ENCODE data around the gene ACOX3. TPM values are rescaled to one million over a fixed set of nuclear protein-coding genes. Genes with fewer than 3 reads are reported as not detected.

The ACOX3 gene
- polyA plus RNA-seq, 1 of the 3 experiments (the other 2 are of a cell fraction) = 8.4 TPM

DNA sequence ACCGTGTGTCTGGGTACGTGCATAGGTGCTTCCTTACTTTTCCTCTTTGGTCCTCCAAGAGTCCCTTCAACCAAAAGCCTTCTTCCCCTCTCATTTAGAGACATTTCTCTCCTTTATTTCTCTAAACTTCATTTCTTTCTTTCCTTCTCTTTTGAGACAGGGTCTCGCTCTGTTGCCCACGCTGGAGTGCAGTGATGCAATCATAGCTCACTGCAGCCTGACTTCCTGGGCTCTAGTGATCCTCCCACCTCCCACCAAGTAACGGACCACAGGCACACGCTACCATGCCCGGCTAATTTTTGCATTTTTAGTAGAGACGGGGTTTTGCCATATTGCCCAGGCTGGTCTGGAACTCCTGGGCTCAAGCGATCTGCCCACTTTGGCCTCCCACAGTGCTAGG is 42.2 kb downstream of the ACOX3 start:
- Histone ChIP-seq H3K79me2 (ENCODE audit: insufficient read depth) (no peaks in the 10 kb centered on the region), H3K9ac (no peak overlapping the region), H3K9me2 (no peaks in the 10 kb centered on the region), H3K27ac (ENCODE audit: low read depth in 2 of 2, low read length in 1 of 2) (no peak overlapping the region), H3K4me3 (ENCODE audit: low read depth in 2 of 2, low read length in 1 of 2) (no peak overlapping the region), H2AFZ (ENCODE audit: low read depth) (no peak overlapping the region), H3K9me3 (no peaks in the 10 kb centered on the region), H4K20me1 (ENCODE audit: insufficient read depth) (no peaks in the 10 kb centered on the region), H3F3A (replicated peaks; ENCODE audit: insufficient read depth) (peaks cover 8% of the 10 kb centered on the region), H3K4me1 (ENCODE audit: control insufficient read depth in 1 of 2, insufficient read depth in 2 of 2, low read depth in 1 of 2, low read length in 1 of 2) (peaks cover 6 to 17% of the 10 kb centered on the region in 2 experiments), H3K36me3 (replicated peaks in 1 of 2; ENCODE audit: control insufficient read depth in 1 of 2, insufficient read depth in 2 of 2, low read length in 1 of 2) (peaks cover 0 to 8% of the 10 kb centered on the region in 2 experiments), H3K27me3 (ENCODE audit: insufficient read depth) (no peaks in the 10 kb centered on the region), H3K4me2 (no peak overlapping the region)
- TF ChIP-seq CHD2 (IDR thresholded peaks at IDR 0.05; ENCODE audit: low read length, partially characterized antibody) (no peak), EZH2phosphoT487 (IDR thresholded peaks at IDR 0.05; ENCODE audit: borderline replicate concordance, low read depth) (no peak), REST (IDR thresholded peaks at IDR 0.05; ENCODE audit: low read depth, low read length) (no peak), PBX3 (IDR thresholded peaks at IDR 0.05) (no peak), MXI1 (IDR thresholded peaks at IDR 0.05; ENCODE audit: low read depth, low read length) (no peak), TEAD4 (IDR thresholded peaks at IDR 0.05; ENCODE audit: borderline replicate concordance, insufficient read depth) (no peak), RCOR1 (IDR thresholded peaks at IDR 0.05; ENCODE audit: low read length) (no peak), FOXJ3 (CRISPR knock-in tag; IDR thresholded peaks at IDR 0.05) (no peak), RAD21 (IDR thresholded peaks at IDR 0.05; ENCODE audit: low read length) (no peak), YY1 (IDR thresholded peaks at IDR 0.05; ENCODE audit: low read depth) (no peak), SMC3 (IDR thresholded peaks at IDR 0.05; ENCODE audit: low read depth, low read length) (no peak)
- TF ChIP-seq, protein P1, sequence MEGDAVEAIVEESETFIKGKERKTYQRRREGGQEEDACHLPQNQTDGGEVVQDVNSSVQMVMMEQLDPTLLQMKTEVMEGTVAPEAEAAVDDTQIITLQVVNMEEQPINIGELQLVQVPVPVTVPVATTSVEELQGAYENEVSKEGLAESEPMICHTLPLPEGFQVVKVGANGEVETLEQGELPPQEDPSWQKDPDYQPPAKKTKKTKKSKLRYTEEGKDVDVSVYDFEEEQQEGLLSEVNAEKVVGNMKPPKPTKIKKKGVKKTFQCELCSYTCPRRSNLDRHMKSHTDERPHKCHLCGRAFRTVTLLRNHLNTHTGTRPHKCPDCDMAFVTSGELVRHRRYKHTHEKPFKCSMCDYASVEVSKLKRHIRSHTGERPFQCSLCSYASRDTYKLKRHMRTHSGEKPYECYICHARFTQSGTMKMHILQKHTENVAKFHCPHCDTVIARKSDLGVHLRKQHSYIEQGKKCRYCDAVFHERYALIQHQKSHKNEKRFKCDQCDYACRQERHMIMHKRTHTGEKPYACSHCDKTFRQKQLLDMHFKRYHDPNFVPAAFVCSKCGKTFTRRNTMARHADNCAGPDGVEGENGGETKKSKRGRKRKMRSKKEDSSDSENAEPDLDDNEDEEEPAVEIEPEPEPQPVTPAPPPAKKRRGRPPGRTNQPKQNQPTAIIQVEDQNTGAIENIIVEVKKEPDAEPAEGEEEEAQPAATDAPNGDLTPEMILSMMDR (IDR thresholded peaks at IDR 0.05) = no peak
- TF ChIP-seq, protein P2, sequence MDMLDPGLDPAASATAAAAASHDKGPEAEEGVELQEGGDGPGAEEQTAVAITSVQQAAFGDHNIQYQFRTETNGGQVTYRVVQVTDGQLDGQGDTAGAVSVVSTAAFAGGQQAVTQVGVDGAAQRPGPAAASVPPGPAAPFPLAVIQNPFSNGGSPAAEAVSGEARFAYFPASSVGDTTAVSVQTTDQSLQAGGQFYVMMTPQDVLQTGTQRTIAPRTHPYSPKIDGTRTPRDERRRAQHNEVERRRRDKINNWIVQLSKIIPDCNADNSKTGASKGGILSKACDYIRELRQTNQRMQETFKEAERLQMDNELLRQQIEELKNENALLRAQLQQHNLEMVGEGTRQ (IDR thresholded peaks at IDR 0.05; ENCODE audit: borderline replicate concordance, low read depth, low read length) = no peak
- 94% methylated on average over 9 of the region's 9 CpGs for WGBS (ENCODE audit: low lambda C conversion rate)
- ChIA-PET POLR2A (no interaction called here), CTCF (interaction anchor here (0.6 to 1.5 kb wide), 3 partner anchors 29 to 156 kb away, joined by 3 to 6 read pairs (median 3); no protein-coding TSS in a partner anchor)
- no peak for DNase-seq
